Ovary (tissue), 9 donors: Measurements from ENCODE around the gene LEPR. TPM values are rescaled to one million over a fixed set of nuclear protein-coding genes. Genes with fewer than 3 reads are reported as not detected.
A peak's percentile ranks its signal among the peaks of the same experiment; 100 is the strongest.

Experiments used
- DNase-seq, 5 donors: peaks; one replicate each; pipeline ENCODE4 v3.0.0-alpha.2; 2019 to 2020
- H3K27ac ChIP-seq, 2 donors: fragments of 200-600 bp; one replicate each; pipeline versions ENCODE4 v1.5.1 to v1.8.0; 2019 to 2022
- H3K27me3 ChIP-seq: fragments of 200-600 bp; one replicate; pipeline ENCODE4 v1.8.0; 2022
- H3K36me3 ChIP-seq: fragments of 200-600 bp; sonication (generic); one replicate; pipeline ENCODE4 v1.5.1; 2019
- H3K4me1 ChIP-seq: one replicate; pipeline ENCODE4 v1.8.1; 2013; ENCODE audit warnings: mild to moderate bottlenecking, moderate library complexity; ENCODE audit not compliant: insufficient read depth
- H3K4me3 ChIP-seq: fragments of 200-600 bp; sonication (generic); one replicate; pipeline ENCODE4 v1.5.1; 2017
- H3K9me3 ChIP-seq, 2 donors: fragments of 200-600 bp in 1 of 2; sonication (generic) in 1 of 2; one replicate each; pipeline versions ENCODE4 v1.5.1 to v1.8.1; 2013 to 2019; ENCODE audit warnings: mild to moderate bottlenecking in 1 of 2, moderate library complexity in 1 of 2
- CTCF ChIP-seq, 3 donors: fragments of 450-650 bp in 2 of 3; fragments of 200-600 bp in 1 of 3; IDR thresholded peaks; one replicate each; pipeline versions ENCODE4 v1.5.1 to v1.8.0; 2016 to 2022; ENCODE audit warnings: antibody characterized with exemption in 3 of 3, mild to moderate bottlenecking in 1 of 3
- EP300 ChIP-seq: sonication (generic); formaldehyde crosslinking; IDR thresholded peaks from one replicate; pipeline ENCODE4 v1.6.1; 2017; ENCODE audit warnings: antibody characterized with exemption
- POLR2A ChIP-seq: fragments of 450-650 bp; IDR thresholded peaks from one replicate; pipeline ENCODE4 v1.6.1; 2017; ENCODE audit warnings: antibody characterized with exemption, mild to moderate bottlenecking, moderate library complexity
- WGBS, 3 donors: extraction: QIAGEN DNeasy Blood & Tissue Kit in 1 of 3; methylation state at CpG; one replicate each; pipeline versions ENCODE4 v1.1.5 to v1.1.7; 2013 to 2017; 5-methylcytosine and 5-hydroxymethylcytosine counted together
- intact Hi-C, 4 donors: fragments of 100-400 bp; cut with DNase I; formaldehyde crosslinking; loops; one replicate each; pipeline versions ENCODE4 v1.11.0 to v1.15.1; 2022 to 2023
- polyA plus RNA-seq, 2 donors: library from polyadenylated mRNA; stranded (reverse); fragments of 200-250 nt in 1 of 2; fragments of 350-450 nt in 1 of 2; fragmentation: Illumina TruSeq in 1 of 2; extraction: RNeasy Lipid Tissue Mini Kit (QIAGEN cat#74804) in 1 of 2; gene quantifications; one replicate each; pipeline ENCODE4 v1.2.3, GENCODE V29; 2013 to 2014
- small RNA-seq: library from RNA; depleted of rRNA; stranded (forward); fragments of <200 nt; gene quantifications from one replicate; pipeline ENCODE3, GENCODE V24; 2016
- total RNA-seq, 7 donors: library from RNA; depleted of rRNA in 2 of 7; stranded (reverse); fragments of >200 nt in 2 of 7; fragmentation: NEBNext Ultra II Directional in 3 of 7; extraction: Animal tissue kit (Norgen Biotek cat#: 25700) in 3 of 7; gene quantifications; one replicate each; pipeline versions ENCODE4 v1.1.0 to v1.2.4, GENCODE V29; 2016 to 2023
- donor health status: DM: no; HTN: no; CAD: no; lungs with moderate emphysema.
- donor health status: DM: no; HTN: no; CAD: no.
- donor health status: Bipolar disorder and iron deficiency.
- donor health status: DM: yes; HTN: yes; CAD: no.
- donor health status: DM: no; HTN: no; CAD: no.
- donor health status: DM: yes; HTN: yes; CAD: no.

The LEPR gene
- total and polyA plus RNA-seq, 9 donors = 21.2 to 108 (median 29.2) TPM

- Histone ChIP-seq H3K4me1 (peaks cover 9% of the 10 kb centered on the region), H3K27ac (peak overlapping the region in 1 of 2 donors; percentile 1), H3K36me3 (no peaks in the 10 kb centered on the region), H3K4me3 (no peak overlapping the region), H3K9me3 (no peaks in the 10 kb centered on the region), H3K27me3 (no peaks in the 10 kb centered on the region)
- intact Hi-C loops = no loop called here
- WGBS, 3 donors = 29 to 35% (median 29%) methylated on average over 4 of the region's 4 CpGs
- DNase-seq = no peak
- TF ChIP-seq CTCF (IDR thresholded peaks at IDR 0.05) = no peak
- TF ChIP-seq EP300 = no peak
- no peak for TF ChIP-seq POLR2A
Measured at GRCh38 chr1:65469126-65469888, 48.8 kb downstream of the LEPR start.

- H3K36me3 ChIP-seq = no peaks in the 10 kb centered on the region
- WGBS, 3 donors = 4 to 16% (median 8%) methylated on average over 4 of the region's 4 CpGs
- TF ChIP-seq POLR2A (no peak), EP300 (no peak)
- H3K27me3 ChIP-seq = no peaks in the 10 kb centered on the region
- H3K27ac ChIP-seq = peak overlapping the region in 1 of 2 donors; percentile 1
- no peak for DNase-seq
- H3K4me1 ChIP-seq = peaks cover 9% of the 10 kb centered on the region
- intact Hi-C loops = no loop called here
- no peaks in the 10 kb centered on the region for H3K9me3 ChIP-seq
- H3K4me3 ChIP-seq = no peak overlapping the region
Measured at GRCh38 chr1:65469889-65470340, 49.4 kb downstream of the LEPR start.

Small RNA genes within 50 kb of the gene (small RNA-seq; reads per million reads assigned to genes)
- gene RNU2-15P = not detected

Other genes starting within 250 kb of the LEPR start
- gene DNAJC6, start 111.1 kb upstream of the LEPR start, total RNA-seq = 1 to 10 TPM in 6 of 7 donors, under 1 TPM in 1; 0.83 to 2.4 (median 1.5) TPM
- gene DNAJC6, start 111.1 kb upstream of the LEPR start, polyA plus RNA-seq = 1 to 10 TPM in 1 of 2 donors, under 1 TPM in 1; 0.48 to 2.7 TPM
- 100 to 1,000 TPM in 2 of 7 donors, 10 to 100 TPM in 5; 57.4 to 115 (median 72.0) TPM for gene LEPROT, start within 50 bp of the LEPR start, total RNA-seq
- gene LEPROT, start within 50 bp of the LEPR start, polyA plus RNA-seq = 10 to 100 TPM; 60.5 to 76.1 TPM